ENCODE results near the gene OTOR. TPM values are rescaled to one million over a fixed set of nuclear protein-coding genes. Genes with fewer than 3 reads are reported as not detected.
A peak's percentile ranks its signal among the peaks of the same experiment; 100 is the strongest.

OTOR gene
- total RNA-seq, 1 experiment from 2014 or later: not detected

- TF ChIP-seq CTCF (conservative IDR thresholded peaks at IDR 0.05): no peak
- H3K9me3 Mint-ChIP-seq: peaks cover 2% of the 10 kb centered on the region in 2 experiments; a peak in 3 of 5 replicates
- Histone ChIP-seq H4K91ac (ENCODE audit: insufficient read length, low read depth, low read length) (no peak overlapping the region), H3K9ac (ENCODE audit: extremely low read depth, insufficient read length, low read length) (no peak overlapping the region), H4K5ac (ENCODE audit: insufficient read length, low read depth, low read length) (no peak overlapping the region), H4K8ac (replicated peaks; ENCODE audit: insufficient read length, low read depth, low read length) (no peak overlapping the region), H2BK20ac (ENCODE audit: low read depth, low read length, poor library complexity, severe bottlenecking) (no peak overlapping the region), H2BK5ac (ENCODE audit: insufficient read length, low read length) (no peak overlapping the region), H3K27me3 (ENCODE audit: insufficient read depth, low read length) (no peaks in the 10 kb centered on the region), H4K20me1 (ENCODE audit: control insufficient read depth, insufficient read depth, insufficient read length) (no peaks in the 10 kb centered on the region), H3K4me1 (ENCODE audit: insufficient read depth, low read length) (no peaks in the 10 kb centered on the region), H2AK5ac (ENCODE audit: insufficient read length, low read length) (no peak overlapping the region), H2BK120ac (ENCODE audit: low read depth, low read length, poor library complexity, severe bottlenecking) (no peak overlapping the region), H3K18ac (ENCODE audit: insufficient read length, low read depth, low read length) (no peak overlapping the region), H3K4me2 (ENCODE audit: insufficient read depth, insufficient read length, low read length) (no peak overlapping the region), H3K9me3 (ENCODE audit: control insufficient read depth, low read depth, low read length) (no peaks in the 10 kb centered on the region), H3K27ac (ENCODE audit: insufficient read length, low read depth, low read length) (no peak overlapping the region), H3K4ac (ENCODE audit: low read depth, low read length) (no peak overlapping the region), H2AFZ (ENCODE audit: low read length) (no peak overlapping the region), H3K23ac (ENCODE audit: insufficient read length, low read depth, low read length) (no peak overlapping the region), H2BK15ac (ENCODE audit: low read depth, low read length) (no peak overlapping the region), H3K79me1 (ENCODE audit: insufficient read depth, low read depth, low read length, poor library complexity, severe bottlenecking) (no peaks in the 10 kb centered on the region), H2BK12ac (ENCODE audit: insufficient read length, low read depth, low read length) (no peak overlapping the region), H3T11ph (ENCODE audit: low read length) (no peak overlapping the region), H3K56ac (ENCODE audit: insufficient read length, low read depth, low read length) (no peak overlapping the region), H3K14ac (ENCODE audit: insufficient read depth, low read length) (no peak overlapping the region), H3K23me2 (ENCODE audit: insufficient read length, low read depth, low read length, poor library complexity, severe bottlenecking) (no peaks in the 10 kb centered on the region), H3K79me2 (ENCODE audit: insufficient read depth, low read length) (no peaks in the 10 kb centered on the region)
- no peaks in the 10 kb centered on the region for H3K36me3 Mint-ChIP-seq (ENCODE audit: insufficient read depth in 1 of 3, low read depth in 3 of 3)
- H3K4me1 Mint-ChIP-seq: peaks cover 5 to 14% of the 10 kb centered on the region in 2 experiments
- WGBS (ENCODE audit: extremely low coverage, insufficient read length, low lambda C conversion rate): no CpG with 5 or more reads among the region's 6 CpGs
- peak overlapping the region in 1 of 3 experiments; percentile 73; a peak in 1 of 7 replicates for H3K27ac Mint-ChIP-seq
- no peak for DNase-seq
- H3K4me3 Mint-ChIP-seq: no peak overlapping the region
- H3K27me3 Mint-ChIP-seq (ENCODE audit: low read depth): no peaks in the 10 kb centered on the region
Measured at GRCh38 chr20:16712511-16712947, 35.6 kb upstream of the OTOR start.

Measured in H9 (cell line).